ENCODE data around the gene GABRR1.

DNA sequence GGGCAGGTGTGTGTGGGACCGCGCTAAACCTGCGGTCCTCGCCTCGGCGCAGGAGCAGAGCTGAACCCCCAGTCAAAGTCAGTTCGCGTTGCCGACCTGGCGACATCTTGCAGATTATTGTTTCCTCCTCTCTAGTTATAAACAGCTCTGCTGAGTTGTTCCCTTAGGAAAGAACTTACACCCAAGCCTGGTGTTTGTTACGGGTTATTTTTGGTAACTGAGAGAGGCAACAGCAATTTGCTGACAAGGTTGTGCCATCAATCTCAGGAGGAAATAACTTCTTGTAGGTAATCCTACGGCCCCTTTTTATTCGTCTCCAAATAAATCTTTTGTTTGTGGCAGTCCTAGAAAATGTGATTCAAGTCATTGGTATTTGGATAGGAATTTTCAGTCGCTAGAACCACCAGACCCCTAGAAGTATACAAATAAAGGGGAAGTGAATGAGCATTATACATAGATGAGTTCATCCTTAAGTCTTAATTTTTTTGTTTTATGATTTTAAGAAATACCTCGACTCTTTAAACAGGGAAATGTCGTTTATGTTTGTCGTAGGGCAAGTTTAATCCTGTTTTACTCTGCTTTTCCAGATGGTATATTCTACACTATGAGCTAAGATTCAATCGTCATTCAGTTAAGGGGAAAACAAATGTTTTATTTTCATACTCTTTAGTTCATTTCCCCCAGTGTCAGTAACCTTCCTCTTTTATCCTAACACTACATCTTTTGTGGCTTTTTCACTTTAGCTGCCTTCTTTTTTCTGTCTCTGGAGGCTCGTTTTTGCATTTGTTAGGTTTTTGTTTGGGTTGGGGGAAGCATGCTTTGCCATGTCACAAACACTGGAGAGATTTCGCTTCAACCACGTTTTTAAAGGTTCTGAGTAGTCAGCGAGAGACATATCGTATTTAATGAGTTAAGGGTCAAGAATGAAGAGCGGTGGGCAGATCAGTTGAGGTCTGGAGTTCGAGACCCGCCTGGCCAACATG is 70.1 kb downstream of the GABRR1 start:
- TF ChIP-seq POLR2A (IDR thresholded peaks at IDR 0.05) (no peak), POLR2AphosphoS5 (IDR thresholded peaks at IDR 0.05; ENCODE audit: insufficient read depth in 1 of 2, low read depth in 1 of 2) (peak in 1 of 2 donors; percentile 42)
- TF ChIP-seq, protein P1, sequence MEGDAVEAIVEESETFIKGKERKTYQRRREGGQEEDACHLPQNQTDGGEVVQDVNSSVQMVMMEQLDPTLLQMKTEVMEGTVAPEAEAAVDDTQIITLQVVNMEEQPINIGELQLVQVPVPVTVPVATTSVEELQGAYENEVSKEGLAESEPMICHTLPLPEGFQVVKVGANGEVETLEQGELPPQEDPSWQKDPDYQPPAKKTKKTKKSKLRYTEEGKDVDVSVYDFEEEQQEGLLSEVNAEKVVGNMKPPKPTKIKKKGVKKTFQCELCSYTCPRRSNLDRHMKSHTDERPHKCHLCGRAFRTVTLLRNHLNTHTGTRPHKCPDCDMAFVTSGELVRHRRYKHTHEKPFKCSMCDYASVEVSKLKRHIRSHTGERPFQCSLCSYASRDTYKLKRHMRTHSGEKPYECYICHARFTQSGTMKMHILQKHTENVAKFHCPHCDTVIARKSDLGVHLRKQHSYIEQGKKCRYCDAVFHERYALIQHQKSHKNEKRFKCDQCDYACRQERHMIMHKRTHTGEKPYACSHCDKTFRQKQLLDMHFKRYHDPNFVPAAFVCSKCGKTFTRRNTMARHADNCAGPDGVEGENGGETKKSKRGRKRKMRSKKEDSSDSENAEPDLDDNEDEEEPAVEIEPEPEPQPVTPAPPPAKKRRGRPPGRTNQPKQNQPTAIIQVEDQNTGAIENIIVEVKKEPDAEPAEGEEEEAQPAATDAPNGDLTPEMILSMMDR (IDR thresholded peaks at IDR 0.05): no peak

Data from vagina (tissue), 2 donors.